Measurements from ENCODE around the gene SLX4IP.

The SLX4IP gene

GRCh38 chr20:10466855-10467254 is 31.8 kb downstream of the SLX4IP start:
- WGBS: 86% methylated on average over 1 of the region's 3 CpGs

GRCh38 chr20:10467681-10468339 is 32.7 kb downstream of the SLX4IP start:
- Histone ChIP-seq H3K79me1 (replicated peaks; ENCODE audit: low read length, poor library complexity, severe bottlenecking) (peaks cover 29% of the 10 kb centered on the region), H2BK12ac (ENCODE audit: low read length in 2 of 2) (no peak overlapping the region), H2AFZ (ENCODE audit: low read depth, low read length) (no peak overlapping the region), H4K91ac (ENCODE audit: low read length) (no peak overlapping the region), H3K4me2 (ENCODE audit: low read length, poor library complexity, severe bottlenecking) (no peak overlapping the region), H3K9me3 (ENCODE audit: control insufficient read depth, low read length) (peaks cover 5% of the 10 kb centered on the region), H3K14ac (ENCODE audit: low read length in 2 of 2) (no peak overlapping the region), H2BK5ac (ENCODE audit: low read depth, low read length, poor library complexity, severe bottlenecking) (no peak overlapping the region), H3K18ac (ENCODE audit: low read depth in 1 of 2, low read length in 2 of 2) (no peak overlapping the region), H4K8ac (ENCODE audit: low read length) (no peak overlapping the region), H3K9ac (ENCODE audit: low read length) (peak overlapping the region; percentile 51), H3K27ac (ENCODE audit: low read length, poor library complexity, severe bottlenecking) (no peak overlapping the region), H3K27me3 (ENCODE audit: control insufficient read depth in 1 of 2, insufficient read depth in 1 of 2, low read length in 2 of 2) (no peaks in the 10 kb centered on the region), H2BK120ac (ENCODE audit: low read depth, low read length) (no peak overlapping the region), H2BK15ac (ENCODE audit: low read depth, poor library complexity, severe bottlenecking) (no peak overlapping the region), H3K4me1 (ENCODE audit: control insufficient read depth, insufficient read depth, low read depth, low read length) (no peaks in the 10 kb centered on the region), H3K36me3 (ENCODE audit: control insufficient read depth in 1 of 2, insufficient read depth in 2 of 2, low read depth in 1 of 2, low read length in 2 of 2) (no peaks in the 10 kb centered on the region), H3K4me3 (ENCODE audit: insufficient read depth in 1 of 2, low read depth in 1 of 2, low read length in 2 of 2) (no peak overlapping the region), H3K23ac (ENCODE audit: low read length in 2 of 2) (no peak overlapping the region), H2AK5ac (ENCODE audit: low read length, severe bottlenecking) (no peak overlapping the region), H3K4ac (ENCODE audit: low read depth in 1 of 2, low read length in 2 of 2) (peak overlapping the region in 1 of 2 experiments; percentile 51)
- WGBS: 52% methylated on average over 3 of the region's 3 CpGs
- no peak for DNase-seq

More at GRCh38 chr20:10466855-10467254, 31.8 kb downstream of the SLX4IP start:
- H2BK120ac ChIP-seq (ENCODE audit: low read depth, low read length): no peak overlapping the region
- no peak overlapping the region for H4K8ac ChIP-seq (ENCODE audit: low read length)
- DNase-seq: no peak
- H3K36me3 ChIP-seq (ENCODE audit: control insufficient read depth in 1 of 2, insufficient read depth in 2 of 2, low read depth in 1 of 2, low read length in 2 of 2): no peaks in the 10 kb centered on the region
- no peak overlapping the region for H3K14ac ChIP-seq (ENCODE audit: low read length in 2 of 2)
- H3K79me1 ChIP-seq (replicated peaks; ENCODE audit: low read length, poor library complexity, severe bottlenecking): peaks cover 28% of the 10 kb centered on the region
- H3K23ac ChIP-seq (ENCODE audit: low read length in 2 of 2): no peak overlapping the region
- H2BK15ac ChIP-seq (ENCODE audit: low read depth, poor library complexity, severe bottlenecking): no peak overlapping the region
- no peak overlapping the region for H4K91ac ChIP-seq (ENCODE audit: low read length)
- no peak overlapping the region for H2BK5ac ChIP-seq (ENCODE audit: low read depth, low read length, poor library complexity, severe bottlenecking)
- H3K27me3 ChIP-seq (ENCODE audit: control insufficient read depth in 1 of 2, insufficient read depth in 1 of 2, low read length in 2 of 2): no peaks in the 10 kb centered on the region
- no peak overlapping the region for H2AFZ ChIP-seq (ENCODE audit: low read depth, low read length)
- H3K18ac ChIP-seq (ENCODE audit: low read depth in 1 of 2, low read length in 2 of 2): no peak overlapping the region
- no peak overlapping the region for H3K4ac ChIP-seq (ENCODE audit: low read depth in 1 of 2, low read length in 2 of 2)
- H3K4me3 ChIP-seq (ENCODE audit: insufficient read depth in 1 of 2, low read depth in 1 of 2, low read length in 2 of 2): no peak overlapping the region
- no peak overlapping the region for H2AK5ac ChIP-seq (ENCODE audit: low read length, severe bottlenecking)
- no peak overlapping the region for H3K27ac ChIP-seq (ENCODE audit: low read length, poor library complexity, severe bottlenecking)
- no peak overlapping the region for H3K4me2 ChIP-seq (ENCODE audit: low read length, poor library complexity, severe bottlenecking)
- H3K4me1 ChIP-seq (ENCODE audit: control insufficient read depth, insufficient read depth, low read depth, low read length): no peaks in the 10 kb centered on the region
- peaks cover 5% of the 10 kb centered on the region for H3K9me3 ChIP-seq (ENCODE audit: control insufficient read depth, low read length)
- H2BK12ac ChIP-seq (ENCODE audit: low read length in 2 of 2): no peak overlapping the region
- H3K9ac ChIP-seq (ENCODE audit: low read length): peak overlapping the region; percentile 51

- no peak overlapping the region for H2BK120ac ChIP-seq (ENCODE audit: low read depth, low read length)
- H2BK12ac ChIP-seq (ENCODE audit: low read length in 2 of 2): no peak overlapping the region
- H2AFZ ChIP-seq (ENCODE audit: low read depth, low read length): no peak overlapping the region
- no peaks in the 10 kb centered on the region for H3K27me3 ChIP-seq (ENCODE audit: control insufficient read depth in 1 of 2, insufficient read depth in 1 of 2, low read length in 2 of 2)
- no peak overlapping the region for H2BK15ac ChIP-seq (ENCODE audit: low read depth, poor library complexity, severe bottlenecking)
- H4K91ac ChIP-seq (ENCODE audit: low read length): no peak overlapping the region
- no peak overlapping the region for H3K4me3 ChIP-seq (ENCODE audit: insufficient read depth in 1 of 2, low read depth in 1 of 2, low read length in 2 of 2)
- H3K18ac ChIP-seq (ENCODE audit: low read depth in 1 of 2, low read length in 2 of 2): no peak overlapping the region
- H3K9ac ChIP-seq (ENCODE audit: low read length): peak overlapping the region; percentile 51
- no peak overlapping the region for H2BK5ac ChIP-seq (ENCODE audit: low read depth, low read length, poor library complexity, severe bottlenecking)
- H3K79me1 ChIP-seq (replicated peaks; ENCODE audit: low read length, poor library complexity, severe bottlenecking): peaks cover 28% of the 10 kb centered on the region
- no peak overlapping the region for H2AK5ac ChIP-seq (ENCODE audit: low read length, severe bottlenecking)
- DNase-seq: no peak
- H3K4me1 ChIP-seq (ENCODE audit: control insufficient read depth, insufficient read depth, low read depth, low read length): no peaks in the 10 kb centered on the region
- no peak overlapping the region for H3K14ac ChIP-seq (ENCODE audit: low read length in 2 of 2)
- H3K36me3 ChIP-seq (ENCODE audit: control insufficient read depth in 1 of 2, insufficient read depth in 2 of 2, low read depth in 1 of 2, low read length in 2 of 2): no peaks in the 10 kb centered on the region
- H4K8ac ChIP-seq (ENCODE audit: low read length): no peak overlapping the region
- no peak overlapping the region for H3K4me2 ChIP-seq (ENCODE audit: low read length, poor library complexity, severe bottlenecking)
- WGBS: 63% methylated on average over 2 of the region's 2 CpGs
- no peak overlapping the region for H3K23ac ChIP-seq (ENCODE audit: low read length in 2 of 2)
- H3K9me3 ChIP-seq (ENCODE audit: control insufficient read depth, low read length): peaks cover 2% of the 10 kb centered on the region
- no peak overlapping the region for H3K27ac ChIP-seq (ENCODE audit: low read length, poor library complexity, severe bottlenecking)
- no peak overlapping the region for H3K4ac ChIP-seq (ENCODE audit: low read depth in 1 of 2, low read length in 2 of 2)
Measured at GRCh38 chr20:10468340-10468845, 33.3 kb downstream of the SLX4IP start.

GRCh38 chr20:10469056-10469455 is 34.0 kb downstream of the SLX4IP start:
- Histone ChIP-seq H4K8ac (ENCODE audit: low read length) (no peak overlapping the region), H3K14ac (ENCODE audit: low read length in 2 of 2) (no peak overlapping the region), H2BK15ac (ENCODE audit: low read depth, poor library complexity, severe bottlenecking) (no peak overlapping the region), H2BK5ac (ENCODE audit: low read depth, low read length, poor library complexity, severe bottlenecking) (no peak overlapping the region), H2BK120ac (ENCODE audit: low read depth, low read length) (no peak overlapping the region), H3K4me1 (ENCODE audit: control insufficient read depth, insufficient read depth, low read depth, low read length) (no peaks in the 10 kb centered on the region), H3K9me3 (ENCODE audit: control insufficient read depth, low read length) (no peaks in the 10 kb centered on the region), H3K18ac (ENCODE audit: low read depth in 1 of 2, low read length in 2 of 2) (no peak overlapping the region), H4K91ac (ENCODE audit: low read length) (no peak overlapping the region), H3K23ac (ENCODE audit: low read length in 2 of 2) (no peak overlapping the region), H3K27ac (ENCODE audit: low read length, poor library complexity, severe bottlenecking) (no peak overlapping the region), H3K4me3 (ENCODE audit: insufficient read depth in 1 of 2, low read depth in 1 of 2, low read length in 2 of 2) (no peak overlapping the region), H3K36me3 (ENCODE audit: control insufficient read depth in 1 of 2, insufficient read depth in 2 of 2, low read depth in 1 of 2, low read length in 2 of 2) (no peaks in the 10 kb centered on the region), H3K79me1 (replicated peaks; ENCODE audit: low read length, poor library complexity, severe bottlenecking) (peaks cover 27% of the 10 kb centered on the region), H2AK5ac (ENCODE audit: low read length, severe bottlenecking) (no peak overlapping the region), H2BK12ac (ENCODE audit: low read length in 2 of 2) (no peak overlapping the region), H3K4me2 (ENCODE audit: low read length, poor library complexity, severe bottlenecking) (no peak overlapping the region), H3K4ac (ENCODE audit: low read depth in 1 of 2, low read length in 2 of 2) (no peak overlapping the region), H3K9ac (ENCODE audit: low read length) (no peak overlapping the region), H2AFZ (ENCODE audit: low read depth, low read length) (no peak overlapping the region), H3K27me3 (ENCODE audit: control insufficient read depth in 1 of 2, insufficient read depth in 1 of 2, low read length in 2 of 2) (no peaks in the 10 kb centered on the region)
- DNase-seq: no peak
- 93% methylated on average over 1 of the region's 2 CpGs for WGBS
